ENCODE data around the gene HPSE2. TPM values are rescaled to one million over a fixed set of nuclear protein-coding genes. Genes with fewer than 3 reads are reported as not detected.

The HPSE2 gene
- total RNA-seq, 1 experiment from 2014 or later: 0.20 TPM

GRCh38 chr10:98489561-98490481 is 745.8 kb downstream of the HPSE2 start:
- Histone ChIP-seq H2AK5ac (ENCODE audit: insufficient read length, low read length) (no peak overlapping the region), H2BK12ac (ENCODE audit: insufficient read length, low read depth, low read length) (no peak overlapping the region), H2BK20ac (ENCODE audit: low read depth, low read length, poor library complexity, severe bottlenecking) (no peak overlapping the region), H3K27ac (ENCODE audit: insufficient read length, low read depth, low read length) (no peak overlapping the region), H3K79me2 (ENCODE audit: insufficient read depth, low read length) (no peaks in the 10 kb centered on the region), H3K56ac (ENCODE audit: insufficient read length, low read depth, low read length) (no peak overlapping the region), H3K4ac (ENCODE audit: low read depth, low read length) (no peak overlapping the region), H3K79me1 (ENCODE audit: insufficient read depth, low read depth, low read length, poor library complexity, severe bottlenecking) (no peaks in the 10 kb centered on the region), H3K23ac (ENCODE audit: insufficient read length, low read depth, low read length) (no peak overlapping the region), H3K27me3 (ENCODE audit: insufficient read depth, low read length) (no peaks in the 10 kb centered on the region), H2BK15ac (ENCODE audit: low read depth, low read length) (no peak overlapping the region), H3K9ac (ENCODE audit: extremely low read depth, insufficient read length, low read length) (no peak overlapping the region), H2AFZ (ENCODE audit: low read length) (no peak overlapping the region), H3K4me2 (ENCODE audit: insufficient read depth, insufficient read length, low read length) (no peak overlapping the region), H4K5ac (ENCODE audit: insufficient read length, low read depth, low read length) (no peak overlapping the region), H4K20me1 (ENCODE audit: control insufficient read depth, insufficient read depth, insufficient read length) (no peaks in the 10 kb centered on the region), H2BK120ac (ENCODE audit: low read depth, low read length, poor library complexity, severe bottlenecking) (no peak overlapping the region), H3K18ac (ENCODE audit: insufficient read length, low read depth, low read length) (no peak overlapping the region), H2BK5ac (ENCODE audit: insufficient read length, low read length) (no peak overlapping the region), H3K9me3 (ENCODE audit: control insufficient read depth, low read depth, low read length) (no peaks in the 10 kb centered on the region), H3T11ph (ENCODE audit: low read length) (no peak overlapping the region), H4K8ac (replicated peaks; ENCODE audit: insufficient read length, low read depth, low read length) (no peak overlapping the region), H3K14ac (ENCODE audit: insufficient read depth, low read length) (no peak overlapping the region; the same call in 1 of the 2 replicates), H3K23me2 (ENCODE audit: insufficient read length, low read depth, low read length, poor library complexity, severe bottlenecking) (no peaks in the 10 kb centered on the region), H3K4me1 (ENCODE audit: insufficient read depth, low read length) (no peaks in the 10 kb centered on the region), H4K91ac (ENCODE audit: insufficient read length, low read depth, low read length) (no peak overlapping the region)
- H3K27ac Mint-ChIP-seq: no peak overlapping the region
- peaks cover 1% of the 10 kb centered on the region; the same call in 1 of the 2 replicates for H3K27me3 Mint-ChIP-seq (ENCODE audit: low read depth)
- WGBS (ENCODE audit: extremely low coverage, insufficient read length, low lambda C conversion rate): no CpG with 5 or more reads among the region's 13 CpGs
- H3K9me3 Mint-ChIP-seq: 0 out of 5 replicates have a peak, but pooled peaks cover 0 to 2% of the 10 kb centered on the region in 2 experiments
- no peaks in the 10 kb centered on the region for H3K36me3 Mint-ChIP-seq (ENCODE audit: insufficient read depth in 1 of 3, low read depth in 3 of 3)
- TF ChIP-seq CTCF (conservative IDR thresholded peaks at IDR 0.05): no peak
- H3K4me3 Mint-ChIP-seq: no peak overlapping the region
- no peak for DNase-seq
- H3K4me1 Mint-ChIP-seq: no peaks in the 10 kb centered on the region
